Astrocyte of the cerebellum (primary cell): Measurements from ENCODE around the gene RASA3.

Source experiments
- DNase-seq: peaks from one replicate; pipeline ENCODE4 v3.0.0-alpha.2; 2011; ENCODE audit warnings: low read depth
- H3K4me3 ChIP-seq: 2 replicates; pipeline ENCODE4 v1.5.1; 2011; ENCODE audit warnings: mild to moderate bottlenecking, low read depth, low read length, moderate library complexity
- CTCF ChIP-seq: IDR thresholded peaks from 2 replicates; pipeline ENCODE4 v1.5.1; 2012; ENCODE audit warnings: low read length, low read depth, moderate library complexity, mild to moderate bottlenecking; ENCODE audit errors: missing control alignments
- in situ Hi-C: cut with HindIII; loops from 2 replicates; pipeline ENCODE4 v1.10.0; 2017; ENCODE audit warnings: low sequenced_read_pairs

RASA3 gene

GRCh38 chr13:113965968-113966884 is 166.2 kb downstream of the RASA3 start:
- TF ChIP-seq CTCF = no peak
- in situ Hi-C loops = no loop called here

GRCh38 chr13:113965383-113965874 is 167.0 kb downstream of the RASA3 start:
- H3K4me3 ChIP-seq = no peak overlapping the region
- in situ Hi-C loops = no loop called here
- DNase-seq = no peak
- TF ChIP-seq CTCF = no peak

More at GRCh38 chr13:113965968-113966884, 166.2 kb downstream of the RASA3 start:
- H3K4me3 ChIP-seq = no peak overlapping the region
- DNase-seq = no peak

- in situ Hi-C loops = no loop called here
- H3K4me3 ChIP-seq = no peak overlapping the region
- no peak for DNase-seq
- no peak for TF ChIP-seq CTCF
These were observed 168.0 kb downstream of the RASA3 start for GRCh38 chr13:113964251-113964995.

- no peak for DNase-seq
- no peak overlapping the region for H3K4me3 ChIP-seq
- TF ChIP-seq CTCF = no peak
- in situ Hi-C loops = no loop called here
These were observed 169.0 kb downstream of the RASA3 start for GRCh38 chr13:113963376-113963775.

GRCh38 chr13:113962975-113963374 is 169.4 kb downstream of the RASA3 start:
- H3K4me3 ChIP-seq = no peak overlapping the region
- in situ Hi-C loops = no loop called here
- DNase-seq = no peak
- TF ChIP-seq CTCF = no peak

- H3K4me3 ChIP-seq = no peak overlapping the region
- TF ChIP-seq CTCF = no peak
- in situ Hi-C loops = no loop called here
- no peak for DNase-seq
These were observed 170.0 kb downstream of the RASA3 start for GRCh38 chr13:113962386-113962785.
